Cardiac muscle cell (in vitro differentiated cells and primary cell): Measurements from ENCODE around the gene MBD2. TPM values are rescaled to one million over a fixed set of nuclear protein-coding genes. Genes with fewer than 3 reads are reported as not detected.

Experiments used
- DNase-seq, 2 donors: peaks; one replicate each; pipeline versions ENCODE4 v3.0.0 to v3.0.0-alpha.2; 2010 to 2017; ENCODE audit warnings: low read depth in 1 of 2, low spot score in 1 of 2
- H3K27ac ChIP-seq: fragments of 200-600 bp; sonication (generic); 2 replicates; pipeline ENCODE4 v1.5.1; 2016
- H3K27me3 ChIP-seq: fragments of 200-600 bp; sonication (generic); 2 replicates; pipeline ENCODE4 v1.6.0; 2016; ENCODE audit warnings: control low read depth
- H3K36me3 ChIP-seq: fragments of 200-600 bp; sonication (generic); 2 replicates; pipeline ENCODE4 v1.5.1; 2016; ENCODE audit warnings: control low read depth
- H3K4me1 ChIP-seq: fragments of 200-600 bp; sonication (generic); 2 replicates; pipeline ENCODE4 v1.8.1; 2017; ENCODE audit warnings: low read depth, mild to moderate bottlenecking, mixed run types
- H3K4me3 ChIP-seq: fragments of 200-600 bp; sonication (generic); 2 replicates; pipeline ENCODE4 v1.5.1; 2016; ENCODE audit warnings: mild to moderate bottlenecking
- H3K9me3 ChIP-seq: fragments of 200-600 bp; sonication (generic); 2 replicates; pipeline ENCODE4 v1.5.1; 2017; ENCODE audit warnings: low read depth, mild to moderate bottlenecking, control low read depth
- CTCF ChIP-seq: IDR thresholded peaks from 2 replicates; pipeline ENCODE4 v1.5.1; 2012; ENCODE audit warnings: low read depth, mild to moderate bottlenecking, low read length
- polyA plus RNA-seq: library from polyadenylated mRNA; unstranded; fragments of >200 nt; fragmentation: Nextera tagmentation; extraction: Ambion mirVana; gene quantifications from 2 replicates; pipeline ENCODE4 v1.2.1, GENCODE V29; 2016
- total RNA-seq: library from RNA; depleted of rRNA; stranded (reverse); fragments of >200 nt; gene quantifications from 2 replicates; pipeline ENCODE4 v1.2.3, GENCODE V29; 2016

Gene MBD2
- total and polyA plus RNA-seq, 2 experiments from 2014 or later: 27.5 to 40.0 TPM

GRCh38 chr18:54134053-54134452, 90.4 kb downstream of the MBD2 start:
- no peaks in the 10 kb centered on the region for H3K9me3 ChIP-seq
- no peak overlapping the region for H3K27ac ChIP-seq
- no peaks in the 10 kb centered on the region for H3K27me3 ChIP-seq
- no peak for TF ChIP-seq CTCF
- no peaks in the 10 kb centered on the region for H3K36me3 ChIP-seq
- H3K4me3 ChIP-seq: no peak overlapping the region
- H3K4me1 ChIP-seq: peaks cover 11% of the 10 kb centered on the region
- DNase-seq: no peak

- Histone ChIP-seq H3K4me3 (no peak overlapping the region), H3K4me1 (peaks cover 11% of the 10 kb centered on the region), H3K27ac (peak overlapping the region; percentile 34), H3K36me3 (no peaks in the 10 kb centered on the region), H3K9me3 (no peaks in the 10 kb centered on the region), H3K27me3 (no peaks in the 10 kb centered on the region)
- DNase-seq: peak in 1 of 2 donors; percentile 52
- TF ChIP-seq CTCF: no peak
Observed at GRCh38 chr18:54130631-54131030, 93.8 kb downstream of the MBD2 start.

GRCh38 chr18:54130177-54130576, 94.3 kb downstream of the MBD2 start:
- DNase-seq: no peak
- Histone ChIP-seq H3K4me3 (no peak overlapping the region), H3K27ac (peak overlapping the region; percentile 34), H3K9me3 (no peaks in the 10 kb centered on the region), H3K27me3 (no peaks in the 10 kb centered on the region), H3K4me1 (peaks cover 11% of the 10 kb centered on the region), H3K36me3 (no peaks in the 10 kb centered on the region)
- TF ChIP-seq CTCF: no peak

- no peak for DNase-seq
- Histone ChIP-seq H3K36me3 (no peaks in the 10 kb centered on the region), H3K27me3 (no peaks in the 10 kb centered on the region), H3K4me1 (peaks cover 11% of the 10 kb centered on the region), H3K9me3 (no peaks in the 10 kb centered on the region), H3K27ac (no peak overlapping the region), H3K4me3 (no peak overlapping the region)
- no peak for TF ChIP-seq CTCF
Observed at GRCh38 chr18:54129448-54130067, 94.9 kb downstream of the MBD2 start.

- Histone ChIP-seq H3K27me3 (no peaks in the 10 kb centered on the region), H3K4me3 (no peak overlapping the region), H3K4me1 (peaks cover 11% of the 10 kb centered on the region), H3K9me3 (no peaks in the 10 kb centered on the region), H3K27ac (no peak overlapping the region), H3K36me3 (no peaks in the 10 kb centered on the region)
- peak; percentile 73 to 77 for DNase-seq
- peak; percentile 72 for TF ChIP-seq CTCF
Observed at GRCh38 chr18:54127759-54128378, 96.6 kb downstream of the MBD2 start.
